Endothelial cell of umbilical vein (primary cell): ENCODE measurements around the gene RAB1A. TPM values are rescaled to one million over a fixed set of nuclear protein-coding genes. Genes with fewer than 3 reads are reported as not detected.
"Not testable (repeated sequence)": the region's sequence is repeated elsewhere in the genome, so short reads cannot be mapped to it uniquely, and the experiment has no call there.

Source experiments
- BruUV-seq: library from RNA; stranded (reverse); fragments of 400-500 nt; replicated peaks from 2 replicates; lab custom pipeline; 2021; lab: Mats Ljungman, UMichigan
- CTCF ChIA-PET: fragments of 300-600, 350-600 bp; sonication (Branson Sonifier 250); formaldehyde crosslinking; loops from one replicate; lab custom pipeline; 2021; ENCODE audit warnings: antibody characterized with exemption, inconsistent platforms; lab: Charles Lee
- POLR2A ChIA-PET: fragments of 300-600, 350-600 bp; sonication (Branson Sonifier 250); formaldehyde crosslinking; loops from one replicate; lab custom pipeline; 2021; ENCODE audit warnings: antibody characterized with exemption, inconsistent platforms; lab: Charles Lee
- DNase-seq: peaks from one replicate; pipeline ENCODE4 v3.0.0-alpha.2; 2011; ENCODE audit warnings: low read depth, low spot score
- FAIRE-seq: peaks from 2 replicates; lab custom pipeline; 2011; peaks lifted over from hg19 to GRCh38; lab: Jason Lieb, UNC
- H2AFZ ChIP-seq: 2 replicates; pipeline ENCODE4 v1.6.0; 2012; ENCODE audit warnings: low read depth, low read length, control low read depth, inconsistent platforms
- H3K27ac ChIP-seq: 2 replicates; pipeline ENCODE4 v1.5.1; 2011; ENCODE audit warnings: low read depth, mild to moderate bottlenecking, control low read depth, low read length, moderate library complexity; ENCODE audit not compliant: insufficient read depth
- H3K27me3 ChIP-seq, 2 experiments: 2 replicates each; pipeline versions ENCODE4 v1.6.0 to v1.6.1; 2011; ENCODE audit warnings: low read length in 2 of 2, mixed read lengths in 1 of 2; ENCODE audit not compliant: control insufficient read depth in 2 of 2, insufficient read depth in 2 of 2
- H3K36me3 ChIP-seq, 2 experiments: 2 replicates in 1 of 2; 3 replicates in 1 of 2; pipeline ENCODE4 v1.5.1; 2011; ENCODE audit warnings: low read length in 2 of 2, mild to moderate bottlenecking in 1 of 2, moderate library complexity in 1 of 2; ENCODE audit not compliant: control insufficient read depth in 2 of 2, insufficient read depth in 2 of 2; ENCODE audit errors: extremely low read depth in 1 of 2
- H3K4me1 ChIP-seq: 3 replicates; pipeline ENCODE4 v1.5.1; 2011; ENCODE audit warnings: mild to moderate bottlenecking, low read length; ENCODE audit not compliant: control insufficient read depth, insufficient read depth; ENCODE audit errors: extremely low read depth
- H3K4me2 ChIP-seq: 2 replicates; pipeline ENCODE4 v1.6.1; 2011; ENCODE audit warnings: low read length, control low read depth, mixed read lengths; ENCODE audit not compliant: insufficient read depth
- H3K4me3 ChIP-seq, 3 experiments: fragments of 200-600 bp in 1 of 3; sonication (generic), shearing (Covaris generic) in 1 of 3; replicated peaks in 1 of 3; 2 replicates each; pipeline ENCODE4 v1.5.1; 2011 to 2016; ENCODE audit warnings: control low read depth in 3 of 3, low read length in 3 of 3, mild to moderate bottlenecking in 2 of 3, inconsistent platforms in 1 of 3, low read depth in 1 of 3, moderate library complexity in 1 of 3; ENCODE audit not compliant: insufficient read depth in 1 of 3
- H3K79me2 ChIP-seq: 2 replicates; pipeline ENCODE4 v1.6.0; 2012; ENCODE audit warnings: low read length, inconsistent platforms; ENCODE audit not compliant: control insufficient read depth, insufficient read depth
- H3K9ac ChIP-seq: replicated peaks from 2 replicates; pipeline ENCODE3; 2011; ENCODE audit warnings: low read length, control low read depth; ENCODE audit not compliant: insufficient read depth; ENCODE audit errors: extremely low read depth
- H3K9me1 ChIP-seq: replicated peaks from 3 replicates; pipeline ENCODE4 v1.6.0; 2011; ENCODE audit warnings: mild to moderate bottlenecking, low read length; ENCODE audit not compliant: control insufficient read depth, insufficient read depth; ENCODE audit errors: extremely low read depth
- H3K9me3 ChIP-seq: replicated peaks from 2 replicates; pipeline ENCODE4 v1.5.1; 2012; ENCODE audit warnings: low read length, inconsistent platforms; ENCODE audit not compliant: control insufficient read depth, insufficient read depth
- H4K20me1 ChIP-seq: replicated peaks from 2 replicates; pipeline ENCODE3; 2011; ENCODE audit warnings: mild to moderate bottlenecking, low read length; ENCODE audit not compliant: control insufficient read depth, insufficient read depth; ENCODE audit errors: extremely low read depth
- EZH2 ChIP-seq: IDR thresholded peaks from 2 replicates; pipeline ENCODE4 v1.6.1; 2012; ENCODE audit warnings: borderline replicate concordance, low read depth, mild to moderate bottlenecking, moderate library complexity, low read length, inconsistent platforms; ENCODE audit not compliant: severe bottlenecking
- GATA2 ChIP-seq: IDR thresholded peaks from 2 replicates; pipeline ENCODE4 v1.7.0; 2011; ENCODE audit warnings: low read depth, mild to moderate bottlenecking, moderate library complexity, mixed read lengths, low read length; ENCODE audit not compliant: insufficient read length, insufficient read depth
- JUN ChIP-seq: IDR thresholded peaks from 2 replicates; pipeline ENCODE4 v1.6.1; 2011; ENCODE audit warnings: borderline replicate concordance, low read depth; ENCODE audit not compliant: insufficient read length, insufficient read depth
- MAX ChIP-seq: IDR thresholded peaks from 2 replicates; pipeline ENCODE4 v1.6.1; 2011; ENCODE audit not compliant: insufficient read depth, insufficient read length
- MYC ChIP-seq: IDR thresholded peaks from one replicate; pipeline ENCODE4 v1.6.1; 2011; ENCODE audit warnings: mild to moderate bottlenecking, low read depth, low read length
- POLR2A ChIP-seq: IDR thresholded peaks from 2 replicates; pipeline ENCODE4 v1.6.1; 2012; ENCODE audit warnings: low read depth, mild to moderate bottlenecking, control low read depth, low read length
- POLR2AphosphoS5 ChIP-seq: IDR thresholded peaks from 2 replicates; pipeline ENCODE4 v1.6.1; 2012; ENCODE audit warnings: low read depth, mild to moderate bottlenecking, control low read depth, low read length, moderate library complexity; ENCODE audit not compliant: insufficient read depth
- dilution Hi-C: fragments of 300-500 bp; cut with MboI; formaldehyde crosslinking; loops from one replicate; pipeline ENCODE4 v1.15.0; 2019; ENCODE audit warnings: low sequenced_read_pairs; ENCODE audit not compliant: extremely low pct_ligation_motif_present
- intact Hi-C: fragments of 100-400 bp; cut with micrococcal nuclease; formaldehyde crosslinking; loops from one replicate; pipeline ENCODE4 v1.10.0; 2022
- polyA plus RNA-seq, 4 experiments: library from polyadenylated mRNA; depleted of rRNA in 3 of 4; stranded (reverse) in 3 of 4; unstranded in 1 of 4; fragments of >200 nt; gene quantifications; 2 replicates each; pipeline versions ENCODE4 v1.2.1 to v1.2.3, GENCODE V29; 2011 to 2012; ENCODE audit warnings: missing spikeins in 1 of 4
- total RNA-seq: library from RNA; stranded (reverse); gene quantifications from 2 replicates; pipeline ENCODE4 v1.2.3, GENCODE V29; 2021
- TF ChIP-seq, protein P1 (sequence below), 2 donors: IDR thresholded peaks; 1 replicate in 1 of 2; 2 replicates in 1 of 2; pipeline ENCODE4 v1.5.1; 2011; ENCODE audit warnings: low read length in 2 of 2, mild to moderate bottlenecking in 2 of 2, moderate library complexity in 2 of 2, control low read depth in 1 of 2, inconsistent platforms in 1 of 2, low read depth in 1 of 2; ENCODE audit not compliant: insufficient read depth in 1 of 2; ENCODE audit errors: extremely low read depth in 1 of 2

RAB1A gene
- total and polyA plus RNA-seq, 2 donors (not counting 3 experiments of a cell fraction or from before 2014, with no cell fraction given), result 121 to 176 TPM

DNA sequence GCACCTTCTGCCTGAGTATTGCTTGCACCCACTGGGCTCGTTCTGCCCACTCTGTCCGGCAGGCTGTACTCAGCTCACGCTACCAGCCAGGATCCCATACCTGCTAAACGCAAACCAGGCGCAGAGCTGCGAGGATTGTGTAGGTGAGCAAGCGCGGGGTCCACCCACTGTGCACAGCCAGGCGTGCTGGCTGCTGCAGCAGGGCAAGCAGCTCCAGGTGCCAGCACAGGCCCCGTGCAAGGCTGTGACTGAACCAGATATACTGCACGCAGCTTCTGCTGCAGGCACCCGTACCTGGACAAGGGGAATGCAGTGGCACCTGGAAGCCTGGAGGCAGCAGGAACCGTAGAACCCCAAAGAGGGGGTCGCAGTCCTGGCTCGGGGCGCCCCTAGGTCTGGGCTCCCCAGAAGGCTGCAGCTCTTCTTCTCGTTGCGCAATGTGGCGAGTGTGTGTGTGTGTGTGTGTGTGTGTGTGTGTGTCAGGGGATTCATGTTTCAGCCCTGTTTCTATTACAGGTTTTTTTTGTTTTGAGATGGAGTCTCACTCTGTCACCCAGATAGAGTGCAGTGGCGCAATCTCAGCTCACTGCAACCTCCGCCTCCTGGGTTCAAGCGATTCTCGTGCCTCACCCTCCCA is 46.1 kb upstream of the RAB1A start:
- DNase-seq (no peak), FAIRE-seq (no peak)
- intact Hi-C loops, result no loop called here
- Histone ChIP-seq H3K9ac (no peak overlapping the region), H3K79me2 (no peaks in the 10 kb centered on the region), H3K4me3 (no peak overlapping the region), H3K4me2 (no peak overlapping the region), H3K36me3 (no peaks in the 10 kb centered on the region), H4K20me1 (no peaks in the 10 kb centered on the region), H3K9me1 (no peaks in the 10 kb centered on the region), H3K9me3 (no peaks in the 10 kb centered on the region), H2AFZ (no peak overlapping the region), H3K27me3 (peaks cover 4 to 7% of the 10 kb centered on the region in 2 experiments), H3K4me1 (no peaks in the 10 kb centered on the region), H3K27ac (no peak overlapping the region)
- dilution Hi-C loops, result no loop called here
- TF ChIP-seq JUN, result no peak
- no peak for TF ChIP-seq POLR2AphosphoS5
- no peak for TF ChIP-seq EZH2
- TF ChIP-seq MAX, result no peak
- no peak for TF ChIP-seq POLR2A
- TF ChIP-seq MYC, result no peak
- no peak for TF ChIP-seq GATA2
- TF ChIP-seq, protein P1, sequence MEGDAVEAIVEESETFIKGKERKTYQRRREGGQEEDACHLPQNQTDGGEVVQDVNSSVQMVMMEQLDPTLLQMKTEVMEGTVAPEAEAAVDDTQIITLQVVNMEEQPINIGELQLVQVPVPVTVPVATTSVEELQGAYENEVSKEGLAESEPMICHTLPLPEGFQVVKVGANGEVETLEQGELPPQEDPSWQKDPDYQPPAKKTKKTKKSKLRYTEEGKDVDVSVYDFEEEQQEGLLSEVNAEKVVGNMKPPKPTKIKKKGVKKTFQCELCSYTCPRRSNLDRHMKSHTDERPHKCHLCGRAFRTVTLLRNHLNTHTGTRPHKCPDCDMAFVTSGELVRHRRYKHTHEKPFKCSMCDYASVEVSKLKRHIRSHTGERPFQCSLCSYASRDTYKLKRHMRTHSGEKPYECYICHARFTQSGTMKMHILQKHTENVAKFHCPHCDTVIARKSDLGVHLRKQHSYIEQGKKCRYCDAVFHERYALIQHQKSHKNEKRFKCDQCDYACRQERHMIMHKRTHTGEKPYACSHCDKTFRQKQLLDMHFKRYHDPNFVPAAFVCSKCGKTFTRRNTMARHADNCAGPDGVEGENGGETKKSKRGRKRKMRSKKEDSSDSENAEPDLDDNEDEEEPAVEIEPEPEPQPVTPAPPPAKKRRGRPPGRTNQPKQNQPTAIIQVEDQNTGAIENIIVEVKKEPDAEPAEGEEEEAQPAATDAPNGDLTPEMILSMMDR (IDR thresholded peaks at IDR 0.05; ENCODE audit: extremely low read depth in 1 of 2, insufficient read depth in 1 of 2, low read depth in 1 of 2, low read length in 2 of 2), result no peak
- CTCF ChIA-PET, result interaction anchor here (1.0 to 3.4 kb wide), 3 partner anchors 11 to 258 kb away, joined by 3 to 20 read pairs (median 4); no protein-coding TSS in a partner anchor
- BruUV-seq, result no TSS peak
- POLR2A ChIA-PET, result no interaction called here

DNA sequence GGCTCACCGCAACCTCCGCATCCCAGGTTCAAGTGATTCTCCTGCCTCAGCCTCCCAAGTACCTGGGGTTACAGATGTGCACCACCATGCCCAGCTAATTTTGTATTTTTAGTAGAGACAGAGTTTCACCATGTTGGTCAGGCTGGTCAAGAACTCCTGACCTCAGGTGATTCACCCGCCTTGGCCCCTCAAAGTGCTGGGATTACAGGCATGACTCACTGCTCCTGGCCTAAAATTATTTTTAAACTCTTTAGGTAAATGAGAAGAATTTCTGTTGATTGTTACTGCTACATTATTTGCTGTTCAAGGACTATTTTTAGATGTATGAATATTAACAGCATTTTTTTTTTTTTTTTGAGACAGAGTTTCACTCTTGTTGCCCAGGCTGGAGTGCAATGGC is 44.1 kb upstream of the RAB1A start:
- H3K79me2 ChIP-seq, H3K27me3 ChIP-seq, H3K4me1 ChIP-seq, H3K4me3 ChIP-seq, H3K36me3 ChIP-seq, H2AFZ ChIP-seq, H3K9me3 ChIP-seq, dilution Hi-C loops, H3K4me2 ChIP-seq, intact Hi-C loops, H4K20me1 ChIP-seq, H3K9me1 ChIP-seq, H3K9ac ChIP-seq, POLR2A ChIA-PET, H3K27ac ChIP-seq, BruUV-seq, DNase-seq: not testable (repeated sequence)
- FAIRE-seq, result peak; percentile 48
- CTCF ChIA-PET, result interaction anchor here (3.4 kb wide), 1 partner anchor 13 kb away, joined by 20 read pairs; no protein-coding TSS in a partner anchor
